Endometrial microvascular endothelial cells (primary cell): Measurements from ENCODE around the gene SLC7A14. TPM values are rescaled to one million over a fixed set of nuclear protein-coding genes. Genes with fewer than 3 reads are reported as not detected.

ENCODE experiments used
- in situ Hi-C: cut with HindIII; loops from 2 replicates; pipeline ENCODE4 v1.10.0; 2017; ENCODE audit warnings: low sequenced_read_pairs, low pct_unique_long_range_greater_than_20kb; ENCODE audit errors: inconsistent ontology term
- total RNA-seq: library from RNA; depleted of rRNA; stranded (reverse); fragments of >200 nt; gene quantifications from one replicate; pipeline ENCODE4 v1.2.3, GENCODE V29; 2015; ENCODE audit errors: inconsistent ontology term

SLC7A14 gene
- total RNA-seq, 1 donor from 2014 or later = 0.09 TPM

GRCh38 chr3:170448584-170448983, 137.3 kb downstream of the SLC7A14 start:
- in situ Hi-C loops = no loop called here

DNA sequence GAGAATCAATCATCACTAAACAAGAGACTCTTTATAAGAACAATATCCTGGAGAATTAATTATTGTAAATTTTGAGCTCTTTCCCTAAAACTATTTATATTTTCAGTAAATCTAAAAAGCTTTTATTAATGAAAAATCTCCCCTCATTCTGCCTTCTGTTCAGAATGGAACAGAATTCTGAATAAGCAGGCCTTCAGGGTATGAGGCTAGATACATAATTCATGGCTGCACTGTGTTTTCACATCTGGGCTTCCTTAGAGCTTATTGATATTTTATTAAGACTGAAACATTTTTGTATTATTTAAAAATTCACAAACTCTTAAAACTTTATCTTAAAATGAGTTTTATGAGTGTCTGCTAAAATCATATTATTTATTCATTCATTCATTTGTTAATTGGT, 142.4 kb downstream of the SLC7A14 start:
- in situ Hi-C loops = no loop called here

- in situ Hi-C loops = no loop called here
These were observed 142.9 kb downstream of the SLC7A14 start for GRCh38 chr3:170442947-170443346.

DNA sequence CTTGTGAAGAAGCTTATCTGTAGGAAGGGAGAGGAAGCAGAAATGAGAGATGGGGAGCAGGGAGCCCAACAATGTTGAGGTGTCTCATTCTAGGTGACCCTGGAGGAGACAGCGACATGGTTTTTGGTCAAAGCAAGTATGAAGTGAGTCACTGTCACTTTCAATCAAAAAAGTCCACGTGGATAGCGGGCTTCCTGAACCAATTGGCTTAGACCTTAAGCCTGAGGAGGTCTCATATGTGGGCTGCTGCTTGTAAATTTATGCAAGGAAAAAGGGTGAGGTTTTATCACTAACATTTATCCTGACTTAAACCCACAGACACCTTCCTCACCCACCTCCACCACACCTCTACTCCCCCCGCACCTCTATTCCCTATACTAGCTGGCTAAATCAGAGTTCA, 144.5 kb downstream of the SLC7A14 start:
- in situ Hi-C loops = no loop called here

- in situ Hi-C loops = no loop called here
These were observed 145.5 kb downstream of the SLC7A14 start for GRCh38 chr3:170440344-170440743.

- in situ Hi-C loops = no loop called here
These were observed 147.0 kb downstream of the SLC7A14 start for GRCh38 chr3:170438836-170439235.

DNA sequence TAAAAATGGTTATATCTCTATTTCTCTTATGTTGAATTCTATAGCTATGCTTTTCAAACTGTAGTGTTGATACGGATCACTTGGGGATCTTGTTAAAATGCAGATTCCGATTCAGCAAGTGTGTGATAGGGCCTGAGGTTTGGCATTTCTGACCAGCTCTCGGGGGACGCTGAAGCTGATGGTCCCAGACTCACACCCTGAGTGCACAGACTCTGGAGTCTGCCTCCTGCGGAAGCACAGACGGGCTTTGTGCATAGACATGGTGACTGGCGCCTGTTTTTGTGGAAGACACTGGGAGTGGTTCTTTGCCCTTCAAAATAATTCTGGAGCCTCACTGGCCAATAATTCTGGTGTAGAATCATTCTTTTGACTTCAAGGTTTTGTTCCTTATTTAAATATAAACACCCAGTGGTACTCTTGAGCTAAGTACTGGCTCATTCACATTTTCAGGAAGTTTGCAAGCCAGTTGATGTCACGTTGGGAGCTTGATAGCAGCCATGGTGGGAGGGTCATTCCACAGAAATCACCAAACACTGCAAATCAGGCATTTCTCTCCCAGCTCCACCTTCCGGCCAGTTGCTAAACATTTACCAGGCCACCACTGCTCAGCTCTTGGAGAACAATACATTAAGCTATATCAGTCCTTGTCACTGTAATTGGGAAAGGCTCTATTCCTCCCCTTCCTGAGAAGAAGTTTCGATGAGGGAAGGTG, 148.0 kb downstream of the SLC7A14 start:
- in situ Hi-C loops = no loop called here

- in situ Hi-C loops = no loop called here
These were observed 148.7 kb downstream of the SLC7A14 start for GRCh38 chr3:170437176-170437575.

GRCh38 chr3:170436697-170437096, 149.2 kb downstream of the SLC7A14 start:
- in situ Hi-C loops = no loop called here

DNA sequence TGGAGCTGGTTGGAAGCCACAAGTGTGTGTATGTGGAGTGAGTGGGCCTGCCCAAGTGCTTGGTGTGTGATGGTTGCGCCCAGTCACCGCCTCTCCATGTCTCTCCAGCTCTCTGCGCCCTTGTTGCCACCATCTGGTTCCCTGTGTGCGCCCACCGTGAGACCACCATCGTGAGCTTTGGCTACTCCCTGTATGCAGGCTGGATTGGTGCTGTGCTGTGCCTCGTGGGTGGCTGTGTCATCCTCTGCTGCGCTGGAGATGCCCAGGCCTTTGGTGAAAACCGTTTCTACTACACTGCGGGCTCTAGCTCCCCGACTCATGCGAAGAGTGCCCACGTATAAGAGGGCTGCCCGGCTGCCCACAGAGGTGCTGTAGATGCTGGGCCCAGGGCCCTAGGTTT, 153.5 kb downstream of the SLC7A14 start:
- in situ Hi-C loops = no loop called here

DNA sequence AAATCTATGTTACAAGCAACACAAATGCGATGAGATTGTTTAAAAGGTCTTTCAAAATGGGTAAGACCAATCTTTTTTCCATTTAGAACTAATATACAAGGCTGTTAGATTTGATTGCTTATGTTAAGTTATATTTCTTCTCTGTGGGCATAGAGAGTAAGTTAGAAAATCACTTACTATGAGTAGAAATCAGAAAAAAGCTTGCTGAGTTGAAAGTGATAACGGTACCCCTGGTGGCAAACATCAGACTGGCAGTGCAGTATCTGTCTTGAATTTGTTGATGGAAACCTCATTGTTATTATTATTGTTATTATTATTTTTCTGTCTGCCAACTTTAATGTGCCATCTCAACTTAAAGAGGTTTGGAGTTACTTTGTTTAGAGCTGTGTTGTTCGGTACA, 154.8 kb downstream of the SLC7A14 start:
- in situ Hi-C loops = no loop called here

DNA sequence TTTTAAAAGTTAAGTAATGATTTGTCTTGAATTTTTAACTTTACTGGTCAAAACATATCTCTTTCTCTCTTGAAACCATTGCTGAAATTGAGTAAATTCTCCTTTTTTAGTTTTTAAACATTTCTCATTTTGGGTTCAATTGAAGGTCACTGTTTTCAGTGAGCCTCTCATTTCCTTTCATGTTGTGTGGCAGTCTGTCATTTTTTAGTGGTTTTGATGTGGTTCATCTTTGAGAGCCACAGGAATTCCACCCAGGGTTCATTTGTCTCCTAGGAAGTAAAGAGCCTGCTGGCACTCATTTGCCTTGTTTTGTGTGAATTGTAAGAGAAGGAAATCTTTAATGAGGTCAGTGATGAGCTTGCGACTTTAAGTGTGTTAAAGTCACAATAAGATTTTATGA, 156.8 kb downstream of the SLC7A14 start:
- in situ Hi-C loops = no loop called here

GRCh38 chr3:170428095-170428494, 157.8 kb downstream of the SLC7A14 start:
- in situ Hi-C loops = no loop called here

- in situ Hi-C loops = no loop called here
These were observed 159.6 kb downstream of the SLC7A14 start for GRCh38 chr3:170426240-170426797.

DNA sequence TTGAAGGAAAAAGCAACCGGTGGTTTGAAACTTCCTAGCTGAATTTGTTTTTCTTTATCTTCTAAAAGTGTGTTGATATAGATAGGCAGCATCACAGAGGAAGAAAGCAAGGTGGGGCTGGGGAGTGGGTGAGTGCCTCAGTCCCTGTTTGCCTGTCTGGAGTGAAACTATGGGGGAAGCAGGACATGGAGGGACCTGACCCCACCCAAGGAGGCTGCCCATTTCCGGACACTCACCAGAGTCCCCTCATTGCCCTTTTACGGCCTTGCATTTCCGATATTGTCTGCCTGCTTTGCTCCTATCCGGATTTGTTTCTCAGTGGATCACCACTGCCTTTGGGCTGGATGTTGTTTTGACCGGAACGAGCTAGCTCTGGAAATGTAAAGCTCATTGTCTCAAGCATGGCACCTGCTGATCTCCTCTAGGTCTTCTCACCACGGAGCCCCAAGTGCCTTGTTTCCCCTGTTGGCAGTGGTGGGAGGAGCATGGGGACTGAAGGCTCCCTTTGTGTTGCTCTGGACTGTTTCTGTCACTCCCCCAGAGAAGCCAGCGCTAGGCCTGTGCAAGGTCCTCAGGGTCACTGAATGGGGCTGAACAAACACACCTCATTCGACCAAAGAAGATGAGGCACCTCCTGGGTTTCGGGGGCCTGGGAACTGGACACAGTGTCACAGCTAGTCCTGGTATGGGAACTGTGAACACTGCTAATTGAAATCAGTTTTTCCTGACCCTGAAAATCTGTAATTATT, 160.2 kb downstream of the SLC7A14 start:
- in situ Hi-C loops = no loop called here

- in situ Hi-C loops = no loop called here
These were observed 161.0 kb downstream of the SLC7A14 start for GRCh38 chr3:170424879-170425278.

GRCh38 chr3:170423001-170423615, 162.8 kb downstream of the SLC7A14 start:
- in situ Hi-C loops = no loop called here

DNA sequence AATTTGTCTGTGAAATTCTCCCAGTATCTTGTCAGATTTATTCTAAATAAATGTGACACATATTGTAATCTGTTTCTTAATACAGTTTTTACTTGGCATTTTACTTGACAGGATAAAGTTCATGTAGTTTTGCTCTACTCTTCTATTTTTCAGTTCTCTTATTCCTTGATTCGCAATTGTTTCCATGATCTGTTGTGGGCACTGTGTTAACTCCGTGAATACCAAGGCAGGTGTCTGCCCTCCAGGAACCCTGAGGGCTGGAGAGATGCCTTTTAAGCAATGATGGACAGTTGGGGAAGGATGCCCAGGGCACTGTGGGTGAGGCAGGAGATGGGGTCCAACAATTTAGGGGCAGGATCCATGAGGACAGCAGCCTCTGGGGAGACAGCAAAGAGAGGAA, 164.1 kb downstream of the SLC7A14 start:
- in situ Hi-C loops = no loop called here

GRCh38 chr3:170421111-170421641, 164.7 kb downstream of the SLC7A14 start:
- in situ Hi-C loops = no loop called here
